Measurements from ENCODE around the gene KISS1R. TPM values are rescaled to one million over a fixed set of nuclear protein-coding genes. Genes with fewer than 3 reads are reported as not detected.

The KISS1R gene
- polyA plus RNA-seq, 2 of the 4 experiments (the other 2 are of a cell fraction): 0.14 to 0.79 TPM

DNA sequence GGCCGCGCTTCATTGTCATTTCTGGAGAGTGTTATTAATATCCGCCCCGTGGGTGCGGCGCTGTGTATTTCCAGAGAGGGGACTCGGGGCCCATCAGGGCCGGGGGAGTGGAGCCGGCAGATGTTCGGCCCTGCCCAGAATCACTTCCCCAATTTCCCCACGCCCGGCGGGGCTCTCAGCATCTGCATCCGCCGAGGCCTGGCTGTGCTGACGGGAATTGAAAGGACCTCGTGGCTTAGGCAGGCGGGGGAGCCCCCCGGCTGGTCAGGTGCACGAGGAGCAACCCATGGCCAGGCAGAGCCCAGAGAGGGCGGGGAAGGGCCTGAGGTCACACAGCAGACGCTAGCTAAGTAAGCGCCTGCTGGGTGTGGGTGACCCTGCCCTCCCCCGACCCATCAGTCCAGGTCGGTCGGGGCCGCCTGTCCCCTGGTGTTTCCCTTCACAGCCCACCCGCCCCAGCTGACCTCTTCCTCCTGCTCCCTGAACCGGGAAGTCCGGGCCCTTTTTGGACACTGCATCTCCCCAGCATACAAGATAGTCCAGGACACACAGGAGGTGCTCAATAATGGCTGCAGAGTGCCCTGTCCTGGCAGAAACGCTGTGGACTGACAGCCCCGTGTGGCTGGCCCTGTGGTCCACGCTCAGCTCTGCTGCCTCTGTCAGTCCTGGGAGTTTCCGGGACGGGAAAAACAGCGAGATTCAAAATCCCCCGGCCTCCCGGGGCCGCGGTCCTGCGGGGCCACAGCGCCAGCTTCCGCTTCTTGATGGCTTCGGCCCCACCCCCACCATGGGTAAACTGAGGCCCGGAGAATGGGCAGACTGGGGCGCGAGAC is 30.8 kb downstream of the KISS1R start:
- Histone ChIP-seq H3K4me1 (peaks cover 19% of the 10 kb centered on the region), H3K27ac (no peak overlapping the region), H3K4me2 (no peak overlapping the region), H3K4me3 (no peak overlapping the region), H3K9me3 (no peaks in the 10 kb centered on the region)
- DNase-seq (ENCODE audit: low read depth in 1 of 2, low spot score in 1 of 2): no peak
- ATAC-seq: no peak
- POLR2A ChIA-PET: no interaction called here
- WGBS (ENCODE audit: missing lambda C conversion rate): 96% methylated on average over 29 of the region's 47 CpGs
- CTCF ChIA-PET: interaction anchor here (0.7 kb wide), 1 partner anchor 35 kb away, joined by 3 read pairs; no protein-coding TSS in a partner anchor
- no peak for FAIRE-seq
- TF ChIP-seq ZFP36 (IDR thresholded peaks at IDR 0.05; ENCODE audit: borderline replicate concordance, partially characterized antibody) (peak; percentile 44), CBX2 (IDR thresholded peaks at IDR 0.05; ENCODE audit: borderline replicate concordance, low read depth) (no peak)

GRCh38 chr19:948842-949496 is 31.8 kb downstream of the KISS1R start:
- TF ChIP-seq, protein P1, sequence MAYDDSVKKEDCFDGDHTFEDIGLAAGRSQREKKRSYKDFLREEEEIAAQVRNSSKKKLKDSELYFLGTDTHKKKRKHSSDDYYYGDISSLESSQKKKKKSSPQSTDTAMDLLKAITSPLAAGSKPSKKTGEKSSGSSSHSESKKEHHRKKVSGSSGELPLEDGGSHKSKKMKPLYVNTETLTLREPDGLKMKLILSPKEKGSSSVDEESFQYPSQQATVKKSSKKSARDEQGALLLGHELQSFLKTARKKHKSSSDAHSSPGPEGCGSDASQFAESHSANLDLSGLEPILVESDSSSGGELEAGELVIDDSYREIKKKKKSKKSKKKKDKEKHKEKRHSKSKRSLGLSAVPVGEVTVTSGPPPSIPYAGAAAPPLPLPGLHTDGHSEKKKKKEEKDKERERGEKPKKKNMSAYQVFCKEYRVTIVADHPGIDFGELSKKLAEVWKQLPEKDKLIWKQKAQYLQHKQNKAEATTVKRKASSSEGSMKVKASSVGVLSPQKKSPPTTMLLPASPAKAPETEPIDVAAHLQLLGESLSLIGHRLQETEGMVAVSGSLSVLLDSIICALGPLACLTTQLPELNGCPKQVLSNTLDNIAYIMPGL (CRISPR knock-in tag; IDR thresholded peaks at IDR 0.05; ENCODE audit: borderline replicate concordance): no peak
- no peak for TF ChIP-seq EHF (CRISPR knock-in tag; IDR thresholded peaks at IDR 0.05)
- TF ChIP-seq RNF2 (IDR thresholded peaks at IDR 0.05; ENCODE audit: borderline replicate concordance, low read depth): no peak
- no peak for TF ChIP-seq BHLHE40 (IDR thresholded peaks at IDR 0.05; ENCODE audit: low read depth, low read length)
- TF ChIP-seq MYC (IDR thresholded peaks at IDR 0.05; ENCODE audit: borderline replicate concordance, low read length): no peak
- TF ChIP-seq SMC3 (IDR thresholded peaks at IDR 0.05): no peak
- no peak for TF ChIP-seq HOXB13 (CRISPR knock-in tag; IDR thresholded peaks at IDR 0.05; ENCODE audit: low read depth)
- TF ChIP-seq ESRRA (IDR thresholded peaks at IDR 0.05; ENCODE audit: borderline replicate concordance, low read length): no peak
- Histone ChIP-seq H3K4me1 (peaks cover 23% of the 10 kb centered on the region), H3K4me2 (no peak overlapping the region), H3K27ac (peak overlapping the region in 1 of 2 experiments; percentile 72; a peak in 3 of 6 replicates), H3K4me3 (no peak overlapping the region), H3K9me3 (no peaks in the 10 kb centered on the region)
- POLR2A ChIA-PET: no interaction called here
- no peak for DNase-seq (ENCODE audit: low read depth in 1 of 2, low spot score in 1 of 2)
- CTCF ChIA-PET: interaction anchor here (0.7 kb wide), 1 partner anchor 34 kb away, joined by 3 read pairs; no protein-coding TSS in a partner anchor
- ATAC-seq: no peak
- no peak for FAIRE-seq
- 95% methylated on average over 4 of the region's 25 CpGs for WGBS (ENCODE audit: missing lambda C conversion rate)

DNA sequence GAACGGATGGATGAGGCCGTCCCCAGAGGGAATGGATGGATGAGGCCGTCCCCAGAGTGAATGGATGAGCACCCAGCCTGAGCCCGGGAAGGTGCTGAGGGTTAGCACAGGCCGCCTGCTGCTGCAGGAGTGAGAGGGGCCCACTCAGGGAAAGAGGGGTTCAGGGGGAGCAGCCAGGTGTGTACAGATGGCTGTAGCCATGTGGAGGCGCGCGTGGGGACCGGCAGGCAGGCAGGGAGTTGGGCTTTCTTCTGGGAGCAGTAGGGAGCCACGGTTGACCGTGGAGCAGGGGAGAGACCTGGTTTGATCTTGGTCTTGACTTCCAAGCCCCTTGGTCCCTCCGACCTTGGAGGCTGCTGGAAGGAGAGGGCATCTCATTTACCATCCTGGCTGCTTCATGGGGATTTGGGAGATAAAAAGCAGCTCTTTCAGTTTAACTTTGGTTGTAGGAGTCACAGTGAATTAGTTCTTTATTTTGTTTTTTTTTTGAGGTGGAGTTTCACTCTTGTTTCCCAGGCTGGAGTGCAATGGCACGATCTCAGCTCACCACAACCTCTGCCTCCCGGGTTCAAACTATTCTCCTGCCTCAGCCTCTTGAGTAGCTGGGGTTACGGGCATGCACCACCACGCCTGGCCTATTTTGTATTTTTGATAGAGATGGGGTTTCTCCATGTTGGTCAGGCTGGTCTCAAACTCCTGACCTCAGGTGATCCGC is 33.4 kb downstream of the KISS1R start:
- Histone ChIP-seq H3K4me2 (no peak overlapping the region), H3K9me3 (no peaks in the 10 kb centered on the region), H3K27ac (no peak overlapping the region), H3K4me1 (peaks cover 16% of the 10 kb centered on the region), H3K4me3 (no peak overlapping the region)
- WGBS (ENCODE audit: missing lambda C conversion rate): 87% methylated on average over 14 of the region's 17 CpGs
- no peak for FAIRE-seq
- TF ChIP-seq TP53 (CRISPR knock-in tag; IDR thresholded peaks at IDR 0.05): no peak
- TF ChIP-seq RCOR1 (IDR thresholded peaks at IDR 0.05; ENCODE audit: low read depth, low read length): no peak
- TF ChIP-seq EHF (CRISPR knock-in tag; IDR thresholded peaks at IDR 0.05): no peak
- no peak for TF ChIP-seq MAZ (IDR thresholded peaks at IDR 0.05; ENCODE audit: borderline replicate concordance, low read depth, low read length)
- TF ChIP-seq CBX8 (IDR thresholded peaks at IDR 0.05): no peak
- TF ChIP-seq HEYL (CRISPR knock-in tag; IDR thresholded peaks at IDR 0.05): no peak
- no peak for TF ChIP-seq CEBPB (IDR thresholded peaks at IDR 0.05)
- TF ChIP-seq PHF8 (IDR thresholded peaks at IDR 0.05; ENCODE audit: borderline replicate concordance, low read depth): no peak
- no peak for TF ChIP-seq NFE2L2 (conservative IDR thresholded peaks at IDR 0.05; ENCODE audit: low read length)
- TF ChIP-seq NPAS2 (CRISPR knock-in tag; IDR thresholded peaks at IDR 0.05; ENCODE audit: borderline replicate concordance): no peak
- no peak for TF ChIP-seq USF2 (IDR thresholded peaks at IDR 0.05)
- no peak for TF ChIP-seq ESRRA (IDR thresholded peaks at IDR 0.05; ENCODE audit: borderline replicate concordance, low read length)
- no peak for TF ChIP-seq KDM1A (IDR thresholded peaks at IDR 0.05; ENCODE audit: low read depth)
- ChIA-PET POLR2A (no interaction called here), CTCF (no interaction called here)
- no peak for DNase-seq (ENCODE audit: low read depth in 1 of 2, low spot score in 1 of 2)
- ATAC-seq: no peak
